CD4-positive, alpha-beta T cell (primary cell): Measurements from ENCODE around the gene DOCK8. TPM values are rescaled to one million over a fixed set of nuclear protein-coding genes. Genes with fewer than 3 reads are reported as not detected.
A peak's percentile ranks its signal among the peaks of the same experiment; 100 is the strongest.

Experiments
- ATAC-seq: fragments of 200-7000 bp; cut with Tn5 transposase; one replicate; pipeline ENCODE4 v1.10.0; 2022; ENCODE audit warnings: mild to moderate bottlenecking; ENCODE audit not compliant: poor library complexity
- CTCF ChIA-PET: fragments of 350-600 bp; sonication (Branson Sonifier 250); formaldehyde crosslinking; loops from one replicate; lab custom pipeline; 2021; ENCODE audit warnings: antibody characterized with exemption, inconsistent platforms; lab: Charles Lee
- POLR2A ChIA-PET: fragments of 350-600 bp; sonication (Branson Sonifier 250); formaldehyde crosslinking; loops from one replicate; lab custom pipeline; 2021; ENCODE audit warnings: antibody characterized with exemption, inconsistent platforms; lab: Charles Lee
- DNase-seq, 14 experiments: peaks; one replicate each; pipeline ENCODE4 v3.0.0-alpha.2; 2013 to 2020; ENCODE audit warnings: mixed read lengths in 2 of 14
- H3K27ac ChIP-seq, 2 donors: one replicate each; pipeline versions ENCODE4 v1.5.1 to v1.7.0; 2013; ENCODE audit warnings: low read length in 2 of 2, low read depth in 1 of 2, mild to moderate bottlenecking in 1 of 2
- H3K27me3 ChIP-seq, 2 experiments: 1 replicate in 1 of 2; 2 replicates in 1 of 2; pipeline versions ENCODE4 v1.6.1 to v1.7.0; 2013; ENCODE audit warnings: low read length in 2 of 2, control low read depth in 1 of 2, mild to moderate bottlenecking in 1 of 2, moderate library complexity in 1 of 2; ENCODE audit not compliant: insufficient read depth in 2 of 2, control insufficient read depth in 1 of 2
- H3K36me3 ChIP-seq: one replicate; pipeline ENCODE4 v1.6.1; 2013; ENCODE audit warnings: low read length, control low read depth; ENCODE audit not compliant: insufficient read depth
- H3K4me1 ChIP-seq: one replicate; pipeline ENCODE4 v1.6.1; 2013; ENCODE audit warnings: low read length, control low read depth; ENCODE audit not compliant: insufficient read depth
- H3K4me3 ChIP-seq: one replicate; pipeline ENCODE4 v1.5.1; 2013; ENCODE audit warnings: mild to moderate bottlenecking, low read length, moderate library complexity
- H3K9me3 ChIP-seq, 2 experiments: 1 replicate in 1 of 2; 2 replicates in 1 of 2; pipeline versions ENCODE4 v1.6.1 to v1.7.0; 2013; ENCODE audit warnings: low read length in 2 of 2, mild to moderate bottlenecking in 2 of 2, control low read depth in 1 of 2, moderate library complexity in 1 of 2; ENCODE audit not compliant: control insufficient read depth in 1 of 2, insufficient read depth in 1 of 2
- H3K27ac Mint-ChIP-seq: one replicate; pipeline ENCODE4 v1.8.0; 2020; ENCODE audit warnings: mixed read lengths
- H3K27me3 Mint-ChIP-seq: one replicate; pipeline ENCODE4 v1.8.0; 2021; ENCODE audit warnings: mixed read lengths
- H3K36me3 Mint-ChIP-seq: one replicate; pipeline ENCODE4 v1.8.0; 2021; ENCODE audit warnings: low read depth, mixed read lengths
- H3K4me1 Mint-ChIP-seq: one replicate; pipeline ENCODE4 v1.8.0; 2021; ENCODE audit warnings: low read depth, mixed read lengths
- H3K4me3 Mint-ChIP-seq: one replicate; pipeline ENCODE4 v1.8.0; 2020; ENCODE audit warnings: mild to moderate bottlenecking, mixed read lengths
- H3K9me3 Mint-ChIP-seq: one replicate; pipeline ENCODE4 v1.8.0; 2020; ENCODE audit warnings: mixed read lengths
- CTCF ChIP-seq: fragments of 200-600 bp; IDR thresholded peaks from one replicate; pipeline ENCODE4 v1.8.0; 2022; ENCODE audit warnings: antibody characterized with exemption, mild to moderate bottlenecking
- intact Hi-C, 2 experiments: fragments of 100-400 bp; cut with DNase I in 1 of 2; cut with micrococcal nuclease in 1 of 2; formaldehyde crosslinking; loops; one replicate each; pipeline versions ENCODE4 v1.15.1 to v1.9.0; 2023 to 2025; cut with DNase I, micrococcal nuclease
- total RNA-seq, 174 experiments: library from RNA in 2 of 174; stranded (reverse) in 2 of 174; gene quantifications; one replicate each; pipeline ENCODE4 v1.2.3 and lab custom pipeline; 2021 to 2026

DOCK8 gene
- total RNA-seq, 2 experiments from 2014 or later = 123 to 126 TPM

GRCh38 chr9:466747-467146 lies 252.1 kb downstream of the DOCK8 start:
- no peak for ATAC-seq

GRCh38 chr9:468766-469426 lies 254.2 kb downstream of the DOCK8 start:
- H3K36me3 Mint-ChIP-seq = peaks cover 37% of the 10 kb centered on the region
- H3K4me1 Mint-ChIP-seq = peaks cover 29% of the 10 kb centered on the region
- intact Hi-C loops = no loop called here
- no peaks in the 10 kb centered on the region for H3K27me3 Mint-ChIP-seq
- no peaks in the 10 kb centered on the region for H3K9me3 Mint-ChIP-seq
- POLR2A ChIA-PET = interaction anchor here (0.8 kb wide), 1 partner anchor 35 kb away, joined by 3 read pairs; the partner anchor contains the start of gene KANK1
- H3K36me3 ChIP-seq = peaks cover 21% of the 10 kb centered on the region
- peak overlapping the region; percentile 39 to 63 for H3K27ac ChIP-seq
- no peak for TF ChIP-seq CTCF
- DNase-seq (peak in 2 of 14 experiments; percentile 12 to 20), ATAC-seq (no peak)
- peak overlapping the region; percentile 93 for H3K27ac Mint-ChIP-seq
- CTCF ChIA-PET = no interaction called here
- peaks cover 19% of the 10 kb centered on the region for H3K4me1 ChIP-seq
- H3K4me3 Mint-ChIP-seq = peak overlapping the region; percentile 79
- H3K27me3 ChIP-seq = no peaks in the 10 kb centered on the region
- H3K9me3 ChIP-seq = no peaks in the 10 kb centered on the region
- H3K4me3 ChIP-seq = peak overlapping the region; percentile 74

More at GRCh38 chr9:466747-467146, 252.1 kb downstream of the DOCK8 start:
- peaks cover 55% of the 10 kb centered on the region for H3K36me3 Mint-ChIP-seq
- no peaks in the 10 kb centered on the region for H3K27me3 Mint-ChIP-seq
- ChIA-PET POLR2A (interaction anchor here (0.6 kb wide), 1 partner anchor 54 kb away, joined by 3 read pairs; no protein-coding TSS in a partner anchor), CTCF (interaction anchor here (1.0 kb wide), 1 partner anchor 9 kb away, joined by 3 read pairs; no protein-coding TSS in a partner anchor)
- no peak for DNase-seq
- intact Hi-C loops = no loop called here
- Histone ChIP-seq H3K27ac (no peak overlapping the region), H3K4me1 (peaks cover 19% of the 10 kb centered on the region), H3K27me3 (no peaks in the 10 kb centered on the region), H3K9me3 (no peaks in the 10 kb centered on the region), H3K36me3 (peaks cover 43% of the 10 kb centered on the region), H3K4me3 (no peak overlapping the region)
- no peaks in the 10 kb centered on the region for H3K9me3 Mint-ChIP-seq
- H3K27ac Mint-ChIP-seq = no peak overlapping the region
- no peak for TF ChIP-seq CTCF
- H3K4me3 Mint-ChIP-seq = no peak overlapping the region
- H3K4me1 Mint-ChIP-seq = peaks cover 33% of the 10 kb centered on the region

GRCh38 chr9:469672-470551 lies 255.2 kb downstream of the DOCK8 start:
- no peak for TF ChIP-seq CTCF

More at GRCh38 chr9:469672-470551, 255.2 kb downstream of the DOCK8 start:
- peaks cover 29% of the 10 kb centered on the region for H3K4me1 Mint-ChIP-seq
- peak overlapping the region; percentile 93 for H3K27ac Mint-ChIP-seq
- H3K4me3 ChIP-seq = peak overlapping the region; percentile 74
- ChIA-PET CTCF (no interaction called here), POLR2A (interaction anchor here (0.6 to 1.1 kb wide), 2 partner anchors 34 to 189 kb away, joined by 5 to 6 read pairs; partner anchors contain the start of gene KANK1)
- H3K9me3 ChIP-seq = no peaks in the 10 kb centered on the region
- H3K27me3 Mint-ChIP-seq = no peaks in the 10 kb centered on the region
- H3K9me3 Mint-ChIP-seq = no peaks in the 10 kb centered on the region
- peaks cover 27% of the 10 kb centered on the region for H3K36me3 Mint-ChIP-seq
- H3K4me1 ChIP-seq = peaks cover 19% of the 10 kb centered on the region
- DNase-seq (peak; percentile 78 to 97 (median 92)), ATAC-seq (peak; percentile 90)
- H3K36me3 ChIP-seq = peaks cover 11% of the 10 kb centered on the region
- intact Hi-C loops = loop anchor here (2.0 kb wide), 1 partner anchor 33 kb away; no protein-coding TSS in a partner anchor
- H3K27me3 ChIP-seq = no peaks in the 10 kb centered on the region
- peak overlapping the region; percentile 97 for H3K4me3 Mint-ChIP-seq
- H3K27ac ChIP-seq = peak overlapping the region; percentile 42 to 63
